A549 (cell line): ENCODE measurements around the gene MAP2K1. TPM values are rescaled to one million over a fixed set of nuclear protein-coding genes. Genes with fewer than 3 reads are reported as not detected.

Experiments used
- ATAC-seq, 2 experiments: fragments of 200-7000 bp in 1 of 2; fragments of >200 bp in 1 of 2; cut with Nextera tagmentation in 1 of 2; cut with Tn5 transposase in 1 of 2; 3 replicates each; pipeline versions ENCODE4 v1.8.0 to v1.9.1; 2018 to 2020; ENCODE audit warnings: mild to moderate bottlenecking in 1 of 2, moderate library complexity in 1 of 2
- CTCF ChIA-PET: fragments of 300-600 bp; sonication (Branson Sonifier 250); formaldehyde crosslinking; extraction: SDS; loops from one replicate; lab custom pipeline; 2021; ENCODE audit warnings: antibody characterized with exemption, inconsistent platforms; lab: Yijun Ruan, JAX
- POLR2A ChIA-PET: fragments of 350-600 bp; formaldehyde crosslinking; extraction: SDS; loops from one replicate; lab custom pipeline; 2021; ENCODE audit warnings: antibody characterized with exemption, inconsistent platforms; lab: Yijun Ruan, JAX
- DNase-seq, 2 experiments: peaks; one replicate each; pipeline versions ENCODE4 v3.0.0 to v3.0.0-alpha.2; 2011 to 2016; ENCODE audit warnings: low read depth in 1 of 2, low spot score in 1 of 2
- FAIRE-seq: peaks from 2 replicates; lab custom pipeline; 2011; peaks lifted over from hg19 to GRCh38; lab: Jason Lieb, UNC
- H3K27ac ChIP-seq, 2 experiments: fragments of >200 bp; sonication (Bioruptor Twin); formaldehyde crosslinking; 3 replicates each; pipeline ENCODE4 v1.5.1; 2016 to 2017
- H3K4me1 ChIP-seq: fragments of >200 bp; sonication (Bioruptor Twin); formaldehyde crosslinking; 3 replicates; pipeline ENCODE4 v1.6.1; 2016
- H3K4me2 ChIP-seq: fragments of >200 bp; sonication (Bioruptor Twin); formaldehyde crosslinking; 3 replicates; pipeline ENCODE4 v1.6.1; 2016
- H3K4me3 ChIP-seq: fragments of >200 bp; sonication (Bioruptor Twin); formaldehyde crosslinking; 3 replicates; pipeline ENCODE4 v1.5.1; 2016
- H3K9me3 ChIP-seq: fragments of >200 bp; sonication (Bioruptor Twin); formaldehyde crosslinking; 3 replicates; pipeline ENCODE4 v1.6.1; 2016
- CBX8 ChIP-seq: fragments of 200-600 bp; sonication (generic); IDR thresholded peaks from 2 replicates; pipeline ENCODE4 v1.6.1; 2016
- CEBPB ChIP-seq, 2 experiments: fragments of >200 bp in 1 of 2; sonication (Bioruptor Twin) in 1 of 2; formaldehyde crosslinking in 1 of 2; IDR thresholded peaks; 2 replicates each; pipeline ENCODE4 v1.6.1; 2012 to 2016
- CHD4 ChIP-seq: fragments of 200-600 bp; sonication (generic); IDR thresholded peaks from 2 replicates; pipeline ENCODE4 v1.6.1; 2016; ENCODE audit warnings: antibody characterized with exemption, mild to moderate bottlenecking, borderline replicate concordance
- EHF ChIP-seq: fragments of 250-450 bp; sonication (Bioruptor Pico); IDR thresholded peaks from 2 replicates; pipeline ENCODE4 v1.5.0; 2020; ENCODE audit warnings: mild to moderate bottlenecking
- EHMT2 ChIP-seq: fragments of 200-600 bp; sonication (generic); IDR thresholded peaks from 2 replicates; pipeline ENCODE4 v1.6.1; 2016; ENCODE audit warnings: antibody characterized with exemption, low read depth, mild to moderate bottlenecking, moderate library complexity
- EP300 ChIP-seq, 2 experiments: fragments of >200 bp; sonication (Bioruptor Twin); formaldehyde crosslinking; IDR thresholded peaks; 2 replicates in 1 of 2; 3 replicates in 1 of 2; pipeline ENCODE4 v1.6.1; 2016 to 2017
- ESRRA ChIP-seq: fragments of 150-350 bp; IDR thresholded peaks from 2 replicates; pipeline ENCODE4 v1.6.1; 2014; ENCODE audit warnings: mild to moderate bottlenecking, low read length, borderline replicate concordance
- FOSB ChIP-seq: fragments of 250-450 bp; sonication (Bioruptor Pico); IDR thresholded peaks from 2 replicates; pipeline ENCODE4 v1.5.0; 2020; ENCODE audit warnings: mild to moderate bottlenecking, moderate library complexity
- HDAC2 ChIP-seq: fragments of 200-600 bp; sonication (generic); IDR thresholded peaks from 2 replicates; pipeline ENCODE4 v1.6.1; 2016
- HEYL ChIP-seq: fragments of 250-450 bp; sonication (Bioruptor Pico); IDR thresholded peaks from 2 replicates; pipeline ENCODE4 v1.8.0; 2021; ENCODE audit warnings: mild to moderate bottlenecking, moderate library complexity
- HOXA7 ChIP-seq: fragments of 250-450 bp; sonication (Bioruptor Pico); IDR thresholded peaks from 2 replicates; pipeline ENCODE4 v1.5.0; 2020; ENCODE audit warnings: mild to moderate bottlenecking, moderate library complexity
- HOXB13 ChIP-seq: fragments of 250-450 bp; sonication (Bioruptor Pico); IDR thresholded peaks from 2 replicates; pipeline ENCODE4 v1.5.0; 2020; ENCODE audit warnings: low read depth, mild to moderate bottlenecking, moderate library complexity
- HOXB5 ChIP-seq: fragments of 250-450 bp; sonication (Bioruptor Pico); IDR thresholded peaks from 2 replicates; pipeline ENCODE4 v1.5.0; 2020; ENCODE audit warnings: mild to moderate bottlenecking, moderate library complexity
- JUN ChIP-seq, 2 experiments: fragments of >200 bp; sonication (Bioruptor Twin); formaldehyde crosslinking; IDR thresholded peaks; 2 replicates in 1 of 2; 3 replicates in 1 of 2; pipeline ENCODE4 v1.6.1; 2016 to 2017
- JUNB ChIP-seq: fragments of >200 bp; sonication (Bioruptor Twin); formaldehyde crosslinking; IDR thresholded peaks from 2 replicates; pipeline ENCODE4 v1.6.1; 2016
- KDM1A ChIP-seq: fragments of 200-600 bp; sonication (generic); IDR thresholded peaks from 2 replicates; pipeline ENCODE4 v1.6.1; 2016; ENCODE audit warnings: low read depth, mild to moderate bottlenecking
- MAFK ChIP-seq: fragments of 450-650 bp; IDR thresholded peaks from 2 replicates; pipeline ENCODE4 v1.6.1; 2014; ENCODE audit not compliant: partially characterized antibody
- MAZ ChIP-seq: fragments of 150-350 bp; IDR thresholded peaks from 2 replicates; pipeline ENCODE4 v1.6.1; 2014; ENCODE audit warnings: antibody characterized with exemption, low read depth, low read length, borderline replicate concordance
- NR3C1 ChIP-seq: fragments of >200 bp; sonication (Bioruptor Twin); formaldehyde crosslinking; IDR thresholded peaks from 3 replicates; pipeline ENCODE4 v1.6.1; 2017
- PHF8 ChIP-seq: fragments of 200-600 bp; sonication (generic); IDR thresholded peaks from 2 replicates; pipeline ENCODE4 v1.6.1; 2016; ENCODE audit warnings: low read depth, mild to moderate bottlenecking, antibody characterized with exemption, moderate library complexity, borderline replicate concordance
- RCOR1 ChIP-seq: fragments of 150-350 bp; IDR thresholded peaks from 2 replicates; pipeline ENCODE4 v1.6.1; 2014; ENCODE audit warnings: antibody characterized with exemption, low read length, low read depth
- RNF2 ChIP-seq: fragments of 200-600 bp; sonication (generic); IDR thresholded peaks from 2 replicates; pipeline ENCODE4 v1.6.1; 2016; ENCODE audit warnings: low read depth, mild to moderate bottlenecking, antibody characterized with exemption, moderate library complexity, borderline replicate concordance
- SMC3 ChIP-seq: fragments of >200 bp; sonication (Bioruptor Twin); formaldehyde crosslinking; IDR thresholded peaks from 3 replicates; pipeline ENCODE4 v1.6.1; 2018; ENCODE audit warnings: inconsistent platforms
- TP53 ChIP-seq: fragments of 250-450 bp; sonication (Bioruptor Pico); IDR thresholded peaks from 2 replicates; pipeline ENCODE4 v1.5.0; 2021; ENCODE audit warnings: mild to moderate bottlenecking, moderate library complexity
- ZC3H11A ChIP-seq: fragments of 450-650 bp; IDR thresholded peaks from 2 replicates; pipeline ENCODE4 v1.6.1; 2014; ENCODE audit warnings: antibody characterized with exemption, mild to moderate bottlenecking
- ZFP36 ChIP-seq: fragments of 450-650 bp; IDR thresholded peaks from 2 replicates; pipeline ENCODE4 v1.6.1; 2014; ENCODE audit warnings: borderline replicate concordance; ENCODE audit not compliant: partially characterized antibody
- ZNF302 ChIP-seq: fragments of 250-450 bp; sonication (Bioruptor Pico); IDR thresholded peaks from 2 replicates; pipeline ENCODE4 v1.9.0; 2021; ENCODE audit warnings: inconsistent platforms, mild to moderate bottlenecking, moderate library complexity
- WGBS: methylation state at CpG from one replicate; pipeline ENCODE4 v1.1.6; 2017; ENCODE audit errors: missing lambda C conversion rate; 5-methylcytosine and 5-hydroxymethylcytosine counted together
- polyA plus RNA-seq, 4 experiments: library from polyadenylated mRNA; depleted of rRNA in 3 of 4; stranded (reverse); fragments of >200 nt; fragmentation: RNase III in 1 of 4; extraction: RNeasy Plus Mini Kit Qiagen cat#74134 plus additional on column Dnase treatment in 1 of 4; gene quantifications; 2 replicates in 3 of 4; 3 replicates in 1 of 4; pipeline ENCODE4 v1.2.3, GENCODE V29; 2011 to 2017
- TF ChIP-seq, protein P1 (sequence below): fragments of >200 bp; sonication (Bioruptor Twin); formaldehyde crosslinking; IDR thresholded peaks from 3 replicates; pipeline ENCODE4 v1.6.1; 2016
- TF ChIP-seq, protein P2 (sequence below): fragments of 450-650 bp; IDR thresholded peaks from 2 replicates; pipeline ENCODE4 v1.6.1; 2014; ENCODE audit warnings: antibody characterized with exemption
- TF ChIP-seq, protein P3 (sequence below): fragments of 200-600 bp; sonication (generic); IDR thresholded peaks from 2 replicates; pipeline ENCODE4 v1.6.1; 2016; ENCODE audit warnings: antibody characterized with exemption, mild to moderate bottlenecking, moderate library complexity
- TF ChIP-seq, protein P4 (sequence below): IDR thresholded peaks from 2 replicates; pipeline ENCODE4 v1.6.1; 2012; ENCODE audit warnings: low read depth, borderline replicate concordance
- TF ChIP-seq, protein P5 (sequence below): fragments of 150-350 bp; IDR thresholded peaks from 2 replicates; pipeline ENCODE4 v1.6.1; 2014; ENCODE audit warnings: low read depth, mild to moderate bottlenecking, low read length

Gene MAP2K1
- polyA plus RNA-seq, 2 of the 4 experiments (the other 2 are of a cell fraction) = 30.3 to 41.9 TPM

DNA sequence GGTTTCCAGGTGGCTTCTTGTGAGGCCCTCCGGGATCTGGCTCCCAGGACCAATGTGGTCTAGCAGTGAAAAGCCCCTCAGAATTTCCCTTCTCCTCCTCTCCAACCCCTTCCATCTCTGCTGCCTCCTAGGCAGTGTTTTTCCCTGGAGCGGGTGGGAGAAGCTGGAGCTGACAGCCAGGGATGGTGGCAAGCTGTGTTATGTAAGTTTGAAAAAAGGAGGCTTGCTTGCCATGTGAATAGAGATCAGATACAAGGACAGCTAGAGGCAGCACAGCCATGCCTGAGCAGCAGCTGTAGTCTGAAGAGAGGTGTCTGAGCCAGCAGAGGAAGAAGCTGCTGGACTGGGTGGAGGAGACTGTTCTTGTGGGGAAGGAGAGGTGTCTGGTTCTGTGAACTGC, 90.3 kb downstream of the MAP2K1 start:
- Histone ChIP-seq H3K4me2 (no peak overlapping the region), H3K4me1 (peaks cover 13% of the 10 kb centered on the region), H3K9me3 (no peaks in the 10 kb centered on the region), H3K27ac (no peak overlapping the region), H3K4me3 (no peak overlapping the region)
- DNase-seq (no peak), ATAC-seq (no peak), FAIRE-seq (no peak)
- ChIA-PET CTCF (interaction anchor here (1.6 kb wide), 1 partner anchor 20 kb away, joined by 5 read pairs; the partner anchor contains the start of gene SNAPC5), POLR2A (no interaction called here)
- 89% methylated on average over 2 of the region's 2 CpGs for WGBS
- TF ChIP-seq EHMT2 = no peak
- TF ChIP-seq HOXB13 (CRISPR knock-in tag) = no peak
- TF ChIP-seq, protein P1, sequence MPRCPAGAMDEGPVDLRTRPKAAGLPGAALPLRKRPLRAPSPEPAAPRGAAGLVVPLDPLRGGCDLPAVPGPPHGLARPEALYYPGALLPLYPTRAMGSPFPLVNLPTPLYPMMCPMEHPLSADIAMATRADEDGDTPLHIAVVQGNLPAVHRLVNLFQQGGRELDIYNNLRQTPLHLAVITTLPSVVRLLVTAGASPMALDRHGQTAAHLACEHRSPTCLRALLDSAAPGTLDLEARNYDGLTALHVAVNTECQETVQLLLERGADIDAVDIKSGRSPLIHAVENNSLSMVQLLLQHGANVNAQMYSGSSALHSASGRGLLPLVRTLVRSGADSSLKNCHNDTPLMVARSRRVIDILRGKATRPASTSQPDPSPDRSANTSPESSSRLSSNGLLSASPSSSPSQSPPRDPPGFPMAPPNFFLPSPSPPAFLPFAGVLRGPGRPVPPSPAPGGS = no peak
- TF ChIP-seq RCOR1 = no peak
- no peak for TF ChIP-seq CBX8
- TF ChIP-seq, protein P2, sequence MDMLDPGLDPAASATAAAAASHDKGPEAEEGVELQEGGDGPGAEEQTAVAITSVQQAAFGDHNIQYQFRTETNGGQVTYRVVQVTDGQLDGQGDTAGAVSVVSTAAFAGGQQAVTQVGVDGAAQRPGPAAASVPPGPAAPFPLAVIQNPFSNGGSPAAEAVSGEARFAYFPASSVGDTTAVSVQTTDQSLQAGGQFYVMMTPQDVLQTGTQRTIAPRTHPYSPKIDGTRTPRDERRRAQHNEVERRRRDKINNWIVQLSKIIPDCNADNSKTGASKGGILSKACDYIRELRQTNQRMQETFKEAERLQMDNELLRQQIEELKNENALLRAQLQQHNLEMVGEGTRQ = no peak
- TF ChIP-seq NR3C1 = no peak
- TF ChIP-seq, protein P3, sequence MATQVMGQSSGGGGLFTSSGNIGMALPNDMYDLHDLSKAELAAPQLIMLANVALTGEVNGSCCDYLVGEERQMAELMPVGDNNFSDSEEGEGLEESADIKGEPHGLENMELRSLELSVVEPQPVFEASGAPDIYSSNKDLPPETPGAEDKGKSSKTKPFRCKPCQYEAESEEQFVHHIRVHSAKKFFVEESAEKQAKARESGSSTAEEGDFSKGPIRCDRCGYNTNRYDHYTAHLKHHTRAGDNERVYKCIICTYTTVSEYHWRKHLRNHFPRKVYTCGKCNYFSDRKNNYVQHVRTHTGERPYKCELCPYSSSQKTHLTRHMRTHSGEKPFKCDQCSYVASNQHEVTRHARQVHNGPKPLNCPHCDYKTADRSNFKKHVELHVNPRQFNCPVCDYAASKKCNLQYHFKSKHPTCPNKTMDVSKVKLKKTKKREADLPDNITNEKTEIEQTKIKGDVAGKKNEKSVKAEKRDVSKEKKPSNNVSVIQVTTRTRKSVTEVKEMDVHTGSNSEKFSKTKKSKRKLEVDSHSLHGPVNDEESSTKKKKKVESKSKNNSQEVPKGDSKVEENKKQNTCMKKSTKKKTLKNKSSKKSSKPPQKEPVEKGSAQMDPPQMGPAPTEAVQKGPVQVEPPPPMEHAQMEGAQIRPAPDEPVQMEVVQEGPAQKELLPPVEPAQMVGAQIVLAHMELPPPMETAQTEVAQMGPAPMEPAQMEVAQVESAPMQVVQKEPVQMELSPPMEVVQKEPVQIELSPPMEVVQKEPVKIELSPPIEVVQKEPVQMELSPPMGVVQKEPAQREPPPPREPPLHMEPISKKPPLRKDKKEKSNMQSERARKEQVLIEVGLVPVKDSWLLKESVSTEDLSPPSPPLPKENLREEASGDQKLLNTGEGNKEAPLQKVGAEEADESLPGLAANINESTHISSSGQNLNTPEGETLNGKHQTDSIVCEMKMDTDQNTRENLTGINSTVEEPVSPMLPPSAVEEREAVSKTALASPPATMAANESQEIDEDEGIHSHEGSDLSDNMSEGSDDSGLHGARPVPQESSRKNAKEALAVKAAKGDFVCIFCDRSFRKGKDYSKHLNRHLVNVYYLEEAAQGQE = no peak
- TF ChIP-seq ESRRA = no peak
- TF ChIP-seq, protein P4, sequence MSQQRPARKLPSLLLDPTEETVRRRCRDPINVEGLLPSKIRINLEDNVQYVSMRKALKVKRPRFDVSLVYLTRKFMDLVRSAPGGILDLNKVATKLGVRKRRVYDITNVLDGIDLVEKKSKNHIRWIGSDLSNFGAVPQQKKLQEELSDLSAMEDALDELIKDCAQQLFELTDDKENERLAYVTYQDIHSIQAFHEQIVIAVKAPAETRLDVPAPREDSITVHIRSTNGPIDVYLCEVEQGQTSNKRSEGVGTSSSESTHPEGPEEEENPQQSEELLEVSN = no peak
- no peak for TF ChIP-seq PHF8
- no peak for TF ChIP-seq FOSB (CRISPR knock-in tag)
- TF ChIP-seq ZC3H11A = no peak
- TF ChIP-seq, protein P5, sequence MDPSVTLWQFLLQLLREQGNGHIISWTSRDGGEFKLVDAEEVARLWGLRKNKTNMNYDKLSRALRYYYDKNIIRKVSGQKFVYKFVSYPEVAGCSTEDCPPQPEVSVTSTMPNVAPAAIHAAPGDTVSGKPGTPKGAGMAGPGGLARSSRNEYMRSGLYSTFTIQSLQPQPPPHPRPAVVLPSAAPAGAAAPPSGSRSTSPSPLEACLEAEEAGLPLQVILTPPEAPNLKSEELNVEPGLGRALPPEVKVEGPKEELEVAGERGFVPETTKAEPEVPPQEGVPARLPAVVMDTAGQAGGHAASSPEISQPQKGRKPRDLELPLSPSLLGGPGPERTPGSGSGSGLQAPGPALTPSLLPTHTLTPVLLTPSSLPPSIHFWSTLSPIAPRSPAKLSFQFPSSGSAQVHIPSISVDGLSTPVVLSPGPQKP = no peak
- no peak for TF ChIP-seq ZNF302 (CRISPR knock-in tag)
- TF ChIP-seq TP53 (CRISPR knock-in tag) = no peak
- no peak for TF ChIP-seq MAZ
- TF ChIP-seq HEYL (CRISPR knock-in tag) = no peak
- no peak for TF ChIP-seq ZFP36
- TF ChIP-seq, all 56 proteins: peak for 0

DNA sequence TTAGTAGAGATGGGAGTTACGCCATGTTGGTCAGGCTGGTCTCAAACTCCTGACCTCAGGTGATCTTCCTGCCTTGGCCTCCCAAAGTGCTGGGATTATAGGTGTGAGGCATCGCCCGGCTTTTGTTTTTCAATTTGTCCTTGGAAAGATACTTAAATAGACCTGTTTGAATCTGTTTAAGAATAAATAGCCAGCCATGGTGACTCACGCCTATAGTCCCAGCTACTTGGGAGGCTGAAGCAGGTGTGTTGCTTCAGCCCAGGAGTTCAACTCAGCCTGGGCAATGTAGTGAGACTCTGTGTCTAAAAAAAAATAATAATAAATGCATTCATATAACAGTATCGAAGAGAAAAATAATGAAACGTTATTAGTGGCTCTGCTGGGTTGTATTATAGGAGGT, 93.6 kb downstream of the MAP2K1 start:
- H3K27ac ChIP-seq = no peak overlapping the region
- no peak for ATAC-seq
- TF ChIP-seq NR3C1 (no peak), KDM1A (no peak), HOXB5 (no peak), CHD4 (no peak), MAFK (no peak), HDAC2 (no peak), CEBPB (IDR thresholded peaks at IDR 0.05) (no peak), SMC3 (no peak), JUNB (no peak), EHF (CRISPR knock-in tag) (no peak), JUN (IDR thresholded peaks at IDR 0.05) (no peak), MAZ (no peak), EP300 (IDR thresholded peaks at IDR 0.05) (no peak), HOXA7 (CRISPR knock-in tag) (no peak), RNF2 (no peak)
- TF ChIP-seq, protein P1 = no peak

More for the DNA sequence above, 93.6 kb downstream of the MAP2K1 start:
- H3K9me3 ChIP-seq = no peaks in the 10 kb centered on the region
- DNase-seq (no peak), FAIRE-seq (no peak)
- H3K4me1 ChIP-seq = peaks cover 9% of the 10 kb centered on the region
- no peak overlapping the region for H3K4me3 ChIP-seq
- ChIA-PET CTCF (interaction anchor here (2.0 kb wide), 1 partner anchor 17 kb away, joined by 16 read pairs; the partner anchor contains the start of gene SNAPC5), POLR2A (no interaction called here)
- H3K4me2 ChIP-seq = no peak overlapping the region
- WGBS = 89% methylated on average over 6 of the region's 6 CpGs
